Amniotic stem cell (primary cell): ENCODE results near the gene RADIL.

Source experiments
- DNase-seq: peaks from one replicate; lab custom pipeline; 2025; lab: John Stamatoyannopoulos, UW

The RADIL gene

GRCh38 chr7:4754433-4755010, 129.0 kb downstream of the RADIL start:
- DNase-seq: no peak

- DNase-seq: peak; percentile 28
Measured at GRCh38 chr7:4753598-4754432, 129.7 kb downstream of the RADIL start.

GRCh38 chr7:4751398-4751947, 132.0 kb downstream of the RADIL start:
- no peak for DNase-seq

GRCh38 chr7:4749798-4750197, 133.7 kb downstream of the RADIL start:
- DNase-seq: no peak

- no peak for DNase-seq
Measured at GRCh38 chr7:4749363-4749762, 134.2 kb downstream of the RADIL start.
